ENCODE data around the gene NETO1.

Gene NETO1

DNA sequence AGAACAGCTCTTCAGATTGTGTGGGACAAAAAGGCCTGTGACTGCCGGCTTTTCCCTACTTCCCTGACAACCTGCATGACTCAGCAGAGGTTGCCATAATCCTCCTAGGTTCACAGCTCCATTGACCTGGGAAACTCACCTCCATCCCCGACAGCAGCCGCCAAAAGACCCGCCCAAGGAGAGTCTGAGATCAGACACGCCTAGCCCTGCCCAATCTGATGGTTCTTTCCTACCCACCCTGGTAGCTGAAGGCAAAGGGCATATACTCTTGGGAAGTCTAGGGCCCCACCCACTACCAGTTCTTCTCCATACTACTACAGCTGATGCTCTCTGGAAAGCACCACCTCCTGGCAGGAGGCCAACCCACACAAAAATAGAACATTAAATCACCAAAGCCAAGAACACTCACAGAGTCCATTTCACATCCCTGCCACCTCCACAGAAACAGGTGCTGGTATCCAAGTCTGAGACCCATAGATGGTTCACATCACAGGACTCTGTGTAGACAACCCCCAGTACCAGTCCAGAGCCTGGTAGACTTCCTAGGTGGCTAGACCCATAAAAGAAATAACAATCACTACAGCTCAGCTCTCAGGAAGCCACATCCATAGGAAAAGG is 140.6 kb downstream of the NETO1 start:
- DNase-seq (ENCODE audit: low read depth in 2 of 2), result no peak

DNA sequence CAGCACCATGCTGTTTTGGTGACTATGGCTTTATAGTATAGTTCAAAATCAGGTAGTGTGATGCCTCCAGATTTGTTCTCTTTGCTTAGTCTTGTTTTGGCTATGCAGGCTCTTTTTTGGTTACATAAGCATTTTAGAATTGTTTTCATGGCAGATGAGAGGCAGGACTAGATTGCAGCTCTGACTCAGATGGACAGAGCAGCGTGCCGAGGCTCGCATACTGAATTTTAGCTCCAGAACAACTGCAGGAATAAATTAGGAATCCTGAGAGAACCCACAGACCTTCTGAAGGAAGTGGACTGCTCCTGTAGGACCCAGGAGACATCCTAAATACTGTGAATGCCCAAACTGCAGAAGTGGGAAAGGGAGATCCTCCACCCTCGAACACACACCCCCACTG is 141.6 kb downstream of the NETO1 start:
- no peak for DNase-seq (ENCODE audit: low read depth in 2 of 2)

- no peak for DNase-seq (ENCODE audit: low read depth in 2 of 2)
Measured at GRCh38 chr18:72721330-72721729, 146.5 kb downstream of the NETO1 start.

DNA sequence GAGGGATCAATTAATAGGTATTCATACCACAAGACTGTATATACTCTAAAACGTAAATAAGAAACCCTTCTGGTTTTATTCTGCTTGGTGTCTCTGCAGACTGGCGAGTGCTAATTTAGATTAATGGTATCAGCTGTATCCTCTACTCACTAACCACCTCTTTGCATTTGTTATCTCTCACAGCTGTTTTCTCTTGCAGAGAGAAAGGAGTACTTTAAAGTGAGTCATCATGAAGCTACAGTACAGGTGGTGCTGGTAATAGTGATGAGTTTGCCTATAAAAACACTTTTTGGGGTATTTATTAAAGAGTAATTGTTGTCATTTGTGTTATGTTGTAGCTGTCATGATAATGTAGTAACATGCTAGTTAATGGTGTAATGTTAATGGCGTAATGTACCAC is 147.7 kb downstream of the NETO1 start:
- no peak for DNase-seq (ENCODE audit: low read depth in 2 of 2)

DNA sequence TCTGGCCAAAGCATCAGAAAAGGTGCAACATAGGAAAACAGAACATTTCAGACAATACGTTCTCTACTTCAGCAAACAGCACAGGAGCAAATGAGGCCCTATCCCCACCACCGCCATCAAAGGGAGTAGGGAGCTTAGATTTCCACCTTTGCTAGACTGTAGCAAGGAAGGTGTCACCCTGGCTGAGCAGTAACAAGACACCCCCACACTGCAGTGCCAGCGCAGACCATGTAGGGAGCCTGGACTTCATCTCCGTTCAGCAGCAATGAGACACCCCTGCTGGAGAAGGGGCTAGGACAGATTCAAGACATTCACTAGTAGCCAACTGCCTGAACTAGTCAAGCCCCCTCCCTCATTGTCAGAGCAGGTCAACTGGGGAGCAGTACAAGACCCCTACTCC is 163.6 kb downstream of the NETO1 start:
- DNase-seq (ENCODE audit: low read depth in 2 of 2), result no peak

- DNase-seq (ENCODE audit: low read depth in 2 of 2), result no peak
Measured at GRCh38 chr18:72700961-72701710, 166.7 kb downstream of the NETO1 start.

DNA sequence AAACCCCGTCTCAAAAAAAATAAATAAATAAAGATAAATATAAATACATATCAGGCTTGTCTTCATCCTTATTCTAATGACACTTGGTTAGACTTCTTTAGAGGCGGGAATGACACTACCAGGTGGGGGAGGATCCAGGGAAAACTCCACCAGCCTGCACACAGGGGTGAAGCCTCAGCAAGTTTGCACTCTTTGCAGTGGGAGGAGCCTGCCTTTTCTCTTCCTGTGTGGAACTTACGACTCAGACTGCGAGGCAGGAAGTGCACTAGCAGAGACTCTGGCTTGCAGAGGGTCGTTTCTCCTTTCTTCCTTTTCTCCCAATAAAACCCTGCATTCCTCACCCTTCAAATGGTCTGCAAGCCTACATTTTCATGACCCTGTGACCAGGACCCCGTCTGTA is 170.1 kb downstream of the NETO1 start:
- no peak for DNase-seq (ENCODE audit: low read depth in 2 of 2)

DNA sequence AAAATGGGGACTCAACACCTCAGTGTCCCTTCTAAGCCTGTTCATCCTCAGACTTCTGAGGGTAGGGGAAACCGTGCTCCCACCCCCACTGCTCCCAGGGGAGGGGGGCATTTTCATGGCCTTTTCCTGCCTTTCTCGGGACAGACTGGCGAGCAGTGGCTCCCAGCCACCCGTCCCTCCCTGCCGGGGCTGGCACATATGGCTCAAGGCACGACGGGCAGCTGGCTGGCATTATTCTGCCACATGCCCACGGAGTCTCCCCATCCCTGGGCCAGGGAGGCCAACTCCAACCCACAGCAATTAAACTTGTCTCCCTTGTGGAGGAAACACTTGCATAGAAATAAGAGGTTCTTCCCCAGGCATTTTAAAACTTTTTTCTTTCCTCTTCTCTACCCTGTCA is 175.2 kb downstream of the NETO1 start:
- DNase-seq (ENCODE audit: low read depth in 2 of 2), result no peak

Data from stimulated activated CD4-positive, alpha-beta T cell treated with anti-CD3 and anti-CD28 coated beads, Interleukin-1b, Interleukin-23, amount 100 ng/mL, for 4 hours (primary cell).